Left lung (tissue), 10 donors: ENCODE measurements around the gene TFB2M. TPM values are rescaled to one million over a fixed set of nuclear protein-coding genes. Genes with fewer than 3 reads are reported as not detected.

Experiments used
- ATAC-seq: fragments of 200-7000 bp; cut with Tn5 transposase; one replicate; pipeline ENCODE4 v1.9.1; 2020; ENCODE audit warnings: moderate library complexity
- DNase-seq, 4 donors: peaks; one replicate each; pipeline ENCODE4 v3.0.0-alpha.2; 2013 to 2020
- H3K27ac ChIP-seq, 2 donors: fragments of 200-600 bp; sonication (generic) in 1 of 2; one replicate each; pipeline versions ENCODE4 v1.5.0 to v1.8.0; 2020 to 2021
- H3K27me3 ChIP-seq, 2 donors: fragments of 200-600 bp; sonication (generic) in 1 of 2; one replicate each; pipeline versions ENCODE4 v1.5.0 to v1.8.0; 2020 to 2021
- H3K36me3 ChIP-seq, 2 donors: fragments of 200-600 bp; sonication (generic) in 1 of 2; one replicate each; pipeline versions ENCODE4 v1.5.0 to v1.8.0; 2020 to 2021
- H3K4me1 ChIP-seq, 2 donors: fragments of 200-600 bp; one replicate each; pipeline ENCODE4 v1.8.0; 2021
- H3K4me3 ChIP-seq, 2 donors: fragments of 200-600 bp; sonication (generic) in 1 of 2; one replicate each; pipeline versions ENCODE4 v1.5.0 to v1.8.0; 2020 to 2021; ENCODE audit warnings: mild to moderate bottlenecking in 1 of 2
- H3K9me3 ChIP-seq, 2 donors: fragments of 200-600 bp; sonication (generic) in 1 of 2; one replicate each; pipeline versions ENCODE4 v1.5.0 to v1.8.0; 2020 to 2021
- intact Hi-C, 2 donors: fragments of 100-400 bp; cut with DNase I; formaldehyde crosslinking; loops; one replicate each; pipeline versions ENCODE4 v1.11.2 to v1.14.2; 2022
- polyA plus RNA-seq, 6 donors: library from polyadenylated mRNA; unstranded; fragments of 120-200 nt; gene quantifications; one replicate each; pipeline ENCODE4 v1.2.1, GENCODE V29; 2013; ENCODE audit not compliant: insufficient read length in 6 of 6
- total RNA-seq, 2 donors: library from RNA; stranded (reverse); fragmentation: NEBNext Ultra II Directional; extraction: Animal tissue kit (Norgen Biotek cat#: 25700); gene quantifications; one replicate each; pipeline ENCODE4 v1.2.1, GENCODE V29; 2021
- TF ChIP-seq, protein P1 (sequence below), 2 donors: fragments of 200-600 bp; sonication (generic) in 1 of 2; IDR thresholded peaks; one replicate each; pipeline versions ENCODE4 v1.5.0 to v1.8.0; 2021; ENCODE audit warnings: antibody characterized with exemption in 2 of 2
- donor health status: DM: no; HTN: yes; CAD: no.
- donor health status: DM: no; HTN: no; CAD: no.

Gene TFB2M
- total and polyA plus RNA-seq, 8 donors = 8.8 to 17.5 (median 16.6) TPM

DNA sequence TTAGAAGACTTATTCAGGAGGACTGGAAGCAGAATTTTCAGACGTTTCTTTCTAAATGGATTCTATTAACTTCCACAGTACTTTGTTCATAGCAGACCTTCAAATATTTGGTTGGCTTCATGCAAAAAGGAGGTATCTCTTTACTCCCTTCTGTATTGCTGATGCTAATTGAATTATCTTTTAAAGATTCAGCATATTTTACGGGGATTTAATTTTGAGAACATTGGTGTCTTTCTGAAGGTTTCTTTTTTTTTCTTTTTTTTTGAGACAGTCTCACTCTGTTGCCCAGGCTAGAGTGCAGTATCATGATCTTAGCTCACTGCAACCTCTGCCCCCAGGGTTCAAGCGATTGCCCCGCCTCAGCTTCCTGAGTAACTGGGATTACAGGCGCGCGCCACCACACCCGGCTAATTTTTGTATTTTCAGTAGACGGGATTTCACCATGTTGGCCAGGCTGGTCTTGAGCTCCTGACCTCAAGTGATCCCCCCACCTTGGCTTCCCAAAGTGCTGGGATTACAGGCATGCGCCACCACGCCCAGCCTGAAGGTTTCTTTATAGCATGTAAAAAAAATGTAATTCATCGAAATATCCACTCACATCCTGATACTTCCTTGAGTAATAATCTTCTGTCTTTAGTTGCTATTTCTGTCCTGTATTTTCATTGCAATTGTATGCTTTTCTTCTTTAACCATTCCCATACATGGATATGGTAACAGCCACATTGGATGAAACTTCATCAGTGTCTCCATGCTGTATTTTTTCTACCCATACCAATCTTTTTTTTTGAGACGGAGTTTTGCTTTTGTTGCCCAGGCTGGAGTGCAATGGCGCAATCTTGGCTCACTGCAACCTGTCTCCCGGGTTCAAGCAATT lies 14.7 kb upstream of the TFB2M start:
- Histone ChIP-seq H3K36me3 (no peaks in the 10 kb centered on the region), H3K4me1 (peaks cover 42 to 50% of the 10 kb centered on the region in 2 donors), H3K27me3 (no peaks in the 10 kb centered on the region), H3K9me3 (no peaks in the 10 kb centered on the region), H3K27ac (no peak overlapping the region), H3K4me3 (no peak overlapping the region)
- intact Hi-C loops = no loop called here
- DNase-seq (no peak), ATAC-seq (no peak)
- TF ChIP-seq, protein P1, sequence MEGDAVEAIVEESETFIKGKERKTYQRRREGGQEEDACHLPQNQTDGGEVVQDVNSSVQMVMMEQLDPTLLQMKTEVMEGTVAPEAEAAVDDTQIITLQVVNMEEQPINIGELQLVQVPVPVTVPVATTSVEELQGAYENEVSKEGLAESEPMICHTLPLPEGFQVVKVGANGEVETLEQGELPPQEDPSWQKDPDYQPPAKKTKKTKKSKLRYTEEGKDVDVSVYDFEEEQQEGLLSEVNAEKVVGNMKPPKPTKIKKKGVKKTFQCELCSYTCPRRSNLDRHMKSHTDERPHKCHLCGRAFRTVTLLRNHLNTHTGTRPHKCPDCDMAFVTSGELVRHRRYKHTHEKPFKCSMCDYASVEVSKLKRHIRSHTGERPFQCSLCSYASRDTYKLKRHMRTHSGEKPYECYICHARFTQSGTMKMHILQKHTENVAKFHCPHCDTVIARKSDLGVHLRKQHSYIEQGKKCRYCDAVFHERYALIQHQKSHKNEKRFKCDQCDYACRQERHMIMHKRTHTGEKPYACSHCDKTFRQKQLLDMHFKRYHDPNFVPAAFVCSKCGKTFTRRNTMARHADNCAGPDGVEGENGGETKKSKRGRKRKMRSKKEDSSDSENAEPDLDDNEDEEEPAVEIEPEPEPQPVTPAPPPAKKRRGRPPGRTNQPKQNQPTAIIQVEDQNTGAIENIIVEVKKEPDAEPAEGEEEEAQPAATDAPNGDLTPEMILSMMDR (IDR thresholded peaks at IDR 0.05) = no peak

DNA sequence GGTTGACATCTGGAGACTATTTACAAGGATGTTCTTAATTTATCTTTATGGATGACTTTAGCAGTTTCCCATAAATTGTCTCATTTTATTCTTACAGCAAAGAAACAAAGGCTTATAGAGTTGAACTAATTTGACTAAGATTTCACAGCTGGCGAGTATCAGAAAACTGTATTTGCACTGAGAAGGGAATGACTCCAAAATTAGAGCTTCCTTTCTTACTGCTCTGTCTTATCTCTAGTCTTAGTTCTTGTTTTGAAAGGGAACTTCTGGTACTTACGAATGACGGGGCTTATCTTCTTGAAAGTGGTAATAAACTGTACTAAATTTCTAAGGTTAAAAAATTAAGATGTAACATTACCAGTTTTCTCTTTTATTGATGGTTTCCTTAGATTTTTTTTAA lies 13.8 kb upstream of the TFB2M start:
- TF ChIP-seq, protein P1 (IDR thresholded peaks at IDR 0.05) = no peak
- intact Hi-C loops = no loop called here
- Histone ChIP-seq H3K4me3 (no peak overlapping the region), H3K27ac (peak overlapping the region in 1 of 2 donors; percentile 29), H3K9me3 (no peaks in the 10 kb centered on the region), H3K36me3 (no peaks in the 10 kb centered on the region), H3K27me3 (no peaks in the 10 kb centered on the region), H3K4me1 (peaks cover 37 to 46% of the 10 kb centered on the region in 2 donors)
- DNase-seq (peak in 1 of 4 donors; percentile 24), ATAC-seq (no peak)

DNA sequence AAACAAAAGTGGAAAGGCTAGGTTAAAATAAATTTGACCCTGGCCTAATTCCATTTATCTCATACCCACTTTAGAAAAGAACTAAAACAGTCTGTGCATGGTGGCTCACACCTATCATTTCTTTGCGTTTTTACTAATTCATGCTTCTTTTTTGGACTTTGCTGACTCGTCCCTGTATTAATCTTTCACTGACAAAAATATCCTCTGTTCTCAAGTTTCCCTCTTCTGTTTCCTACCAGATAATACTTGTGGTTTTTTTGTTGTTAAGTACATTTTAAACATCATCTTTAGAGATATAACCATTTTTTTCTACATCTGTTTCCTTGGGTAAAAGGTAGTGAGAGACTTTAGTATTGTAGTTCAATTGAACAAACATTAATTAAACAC lies 11.7 kb upstream of the TFB2M start:
- ATAC-seq (no peak), DNase-seq (no peak)
- H3K27me3 ChIP-seq = no peaks in the 10 kb centered on the region
- H3K9me3 ChIP-seq = no peaks in the 10 kb centered on the region
- intact Hi-C loops = no loop called here
- TF ChIP-seq, protein P1 (IDR thresholded peaks at IDR 0.05) = no peak
- H3K4me3 ChIP-seq = no peak overlapping the region
- no peaks in the 10 kb centered on the region for H3K36me3 ChIP-seq
- H3K27ac ChIP-seq = no peak overlapping the region
- peaks cover 21 to 43% of the 10 kb centered on the region in 2 donors for H3K4me1 ChIP-seq

DNA sequence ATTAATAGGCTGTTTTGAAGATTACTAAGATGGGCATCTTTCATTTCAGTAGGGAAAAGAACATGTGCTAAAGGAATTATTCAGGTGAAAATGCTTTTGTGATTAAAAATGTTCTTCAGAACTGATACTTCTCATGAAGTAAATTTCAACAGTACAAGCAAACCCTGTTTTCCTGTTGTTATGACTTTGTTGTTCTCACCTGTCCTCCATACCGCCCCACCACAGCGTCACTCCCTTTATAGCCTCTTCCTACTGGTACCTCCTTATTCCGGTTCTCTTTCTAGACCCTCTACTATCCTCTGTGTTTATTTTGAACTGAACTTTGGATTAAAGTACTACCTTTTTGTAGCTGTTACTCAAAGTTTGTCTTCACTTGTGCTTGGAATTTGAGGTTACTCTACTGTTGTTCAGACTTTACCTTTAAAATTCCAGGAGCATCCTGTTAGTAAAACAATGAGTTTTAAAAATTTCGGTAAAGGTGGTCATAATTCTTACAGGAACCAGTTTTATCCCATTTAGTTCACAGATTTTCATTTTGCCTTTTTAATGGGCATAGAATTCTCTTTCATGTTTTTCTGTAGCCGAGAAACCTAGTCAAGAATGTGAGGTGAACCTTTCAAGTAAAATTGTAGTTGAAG lies 11.1 kb upstream of the TFB2M start:
- DNase-seq (no peak), ATAC-seq (no peak)
- Histone ChIP-seq H3K4me3 (no peak overlapping the region), H3K27ac (no peak overlapping the region), H3K27me3 (no peaks in the 10 kb centered on the region), H3K4me1 (peaks cover 20 to 42% of the 10 kb centered on the region in 2 donors), H3K36me3 (no peaks in the 10 kb centered on the region), H3K9me3 (no peaks in the 10 kb centered on the region)
- intact Hi-C loops = no loop called here
- TF ChIP-seq, protein P1 (IDR thresholded peaks at IDR 0.05) = no peak

DNA sequence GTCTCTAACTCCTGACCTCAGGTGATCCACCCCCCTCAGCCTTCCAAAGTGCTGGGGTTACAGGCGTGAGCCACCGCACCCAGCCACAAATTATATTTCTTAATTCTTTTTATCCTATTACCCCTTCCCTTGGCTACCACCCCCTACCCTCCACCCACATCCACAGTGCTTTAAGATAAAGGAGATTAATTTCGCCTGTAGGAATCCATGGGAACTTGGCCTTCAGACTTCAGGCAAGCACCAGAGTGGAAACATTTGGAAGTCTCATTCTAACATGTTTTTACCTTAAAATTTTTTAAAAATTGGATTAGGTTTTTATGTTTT lies 10.6 kb upstream of the TFB2M start:
- H3K4me3 ChIP-seq = no peak overlapping the region
- DNase-seq (no peak), ATAC-seq (no peak)
- no peaks in the 10 kb centered on the region for H3K36me3 ChIP-seq
- no peak overlapping the region for H3K27ac ChIP-seq
- TF ChIP-seq, protein P1 (IDR thresholded peaks at IDR 0.05) = no peak
- intact Hi-C loops = no loop called here
- no peaks in the 10 kb centered on the region for H3K9me3 ChIP-seq
- H3K4me1 ChIP-seq = peaks cover 20 to 44% of the 10 kb centered on the region in 2 donors
- H3K27me3 ChIP-seq = no peaks in the 10 kb centered on the region
